OCI-LY3 (cell line): ENCODE measurements around the gene LZTFL1.
A peak's percentile ranks its signal among the peaks of the same experiment; 100 is the strongest.
"Not testable (repeated sequence)": the region's sequence is repeated elsewhere in the genome, so short reads cannot be mapped to it uniquely, and the experiment has no call there.

ENCODE experiments used
- H2AFZ ChIP-seq: fragments of 200-600, 300-600 bp; shearing (Covaris generic); 2 replicates; pipeline ENCODE4 v1.6.0; 2014; ENCODE audit warnings: antibody characterized with exemption, low read depth, low read length
- H3K27ac ChIP-seq: fragments of 200-600, 300-600 bp; sonication (generic); 2 replicates; pipeline ENCODE4 v1.5.1; 2014; ENCODE audit warnings: mild to moderate bottlenecking, low read length, moderate library complexity, mixed read lengths
- H3K27me3 ChIP-seq: fragments of 200-600, 300-600 bp; sonication (generic); 2 replicates; pipeline ENCODE4 v1.6.1; 2014; ENCODE audit warnings: low read depth, low read length, mixed read lengths
- H3K36me3 ChIP-seq: fragments of 200-600, 300-600 bp; sonication (generic); replicated peaks from 2 replicates; pipeline ENCODE3; 2014; ENCODE audit warnings: low read depth, low read length, mixed read lengths
- H3K4me1 ChIP-seq: fragments of 300-600, 200-600 bp; sonication (generic); 2 replicates; pipeline ENCODE4 v1.6.1; 2014; ENCODE audit warnings: low read length, mixed read lengths
- H3K4me2 ChIP-seq: fragments of 200-600, 300-600 bp; sonication (generic); 2 replicates; pipeline ENCODE4 v1.6.1; 2014; ENCODE audit warnings: low read length, mixed read lengths
- H3K4me3 ChIP-seq: fragments of 300-600, 200-600 bp; sonication (generic); 2 replicates; pipeline ENCODE4 v1.5.1; 2014; ENCODE audit warnings: antibody characterized with exemption, mild to moderate bottlenecking, low read length, moderate library complexity
- H3K79me2 ChIP-seq: fragments of 300-600, 200-600 bp; shearing (Covaris generic); 2 replicates; pipeline ENCODE4 v1.6.1; 2014; ENCODE audit warnings: mild to moderate bottlenecking, low read length, mixed read lengths
- H3K9ac ChIP-seq: fragments of 300-600, 200-600 bp; shearing (Covaris generic); 2 replicates; pipeline ENCODE4 v1.6.0; 2014; ENCODE audit warnings: mild to moderate bottlenecking, low read length, moderate library complexity
- H3K9me3 ChIP-seq: fragments of 200-600, 300-600 bp; shearing (Covaris generic); 2 replicates; pipeline ENCODE4 v1.6.1; 2014; ENCODE audit warnings: low read length, mixed read lengths; ENCODE audit not compliant: insufficient read depth
- H4K20me1 ChIP-seq: fragments of 200-600, 300-600 bp; sonication (generic); 2 replicates; pipeline ENCODE4 v1.6.1; 2016; ENCODE audit warnings: low read length, mixed read lengths; ENCODE audit not compliant: insufficient read depth
- EZH2phosphoT487 ChIP-seq: fragments of 200-600 bp; shearing (Covaris generic); IDR thresholded peaks from 2 replicates; pipeline ENCODE4 v1.6.1; 2018; ENCODE audit warnings: antibody characterized with exemption, mixed run types, low read depth
- TF ChIP-seq, protein P1 (sequence below): fragments of 200-600, 300-600 bp; sonication (generic); IDR thresholded peaks from 2 replicates; pipeline ENCODE4 v1.5.1; 2014; ENCODE audit warnings: antibody characterized with exemption, low read length, low read depth

LZTFL1 gene

DNA sequence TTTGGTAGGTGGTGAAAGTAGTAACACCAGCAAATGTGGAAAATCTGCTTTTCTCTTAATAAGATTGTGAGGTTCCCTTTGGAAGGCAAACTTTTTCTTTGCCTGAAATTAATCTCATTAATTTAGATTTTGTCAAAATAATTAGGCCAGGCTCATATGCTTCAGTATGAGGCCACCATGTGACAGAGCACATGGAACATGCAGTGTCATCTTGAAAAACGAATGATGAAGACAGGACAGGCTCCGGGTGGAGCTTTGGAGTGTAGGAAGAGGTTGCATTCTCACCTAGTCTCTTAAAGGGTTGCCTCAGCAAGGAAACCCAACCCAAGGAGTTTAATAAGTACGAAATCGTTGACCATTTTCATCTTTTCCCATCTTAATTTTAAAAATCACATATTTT, 18.6 kb upstream of the LZTFL1 start:
- Histone ChIP-seq H4K20me1 (peaks cover 42% of the 10 kb centered on the region), H3K4me2 (peak overlapping the region; percentile 71)

DNA sequence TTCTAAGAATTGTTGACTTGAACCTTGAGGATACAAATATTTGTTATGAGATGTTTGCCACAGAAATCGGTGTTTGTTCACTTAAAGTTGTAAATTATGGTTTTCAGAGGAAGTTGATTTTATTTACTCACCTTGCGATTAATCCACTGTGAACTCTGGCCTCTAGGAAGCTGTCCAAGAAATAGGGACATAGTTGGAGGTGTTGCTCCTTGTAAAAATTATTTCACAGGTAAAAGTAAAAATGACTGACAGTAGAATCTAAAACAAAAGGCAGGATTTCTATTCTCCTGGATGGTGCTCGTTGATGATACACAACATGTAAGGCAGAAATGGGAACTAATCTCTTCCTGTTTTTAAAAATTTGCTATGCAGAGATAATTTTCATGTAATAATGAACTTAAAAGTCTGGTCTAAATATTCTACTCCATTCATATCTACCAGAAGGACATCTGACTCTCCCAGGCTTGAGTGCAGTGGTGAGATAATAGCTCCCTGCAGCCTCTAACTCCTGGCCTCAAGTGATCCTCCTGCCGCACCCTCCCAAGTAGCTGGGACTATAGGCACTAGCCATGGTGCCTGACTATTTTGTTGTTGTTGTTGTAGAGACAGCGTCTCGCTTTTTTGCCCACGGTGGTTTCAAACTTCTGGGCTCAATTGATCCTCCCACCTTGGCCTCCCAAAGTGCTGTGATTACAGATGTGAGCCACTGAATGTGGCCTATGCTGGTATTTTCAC, 17.1 kb upstream of the LZTFL1 start:
- Histone ChIP-seq H3K4me1 (peaks cover 30% of the 10 kb centered on the region), H3K4me2 (peak overlapping the region; percentile 7), H3K9me3 (peaks cover 10% of the 10 kb centered on the region; the same call in 1 of the 2 replicates), H3K36me3 (no peaks in the 10 kb centered on the region), H3K4me3 (no peak overlapping the region), H2AFZ (no peak overlapping the region), H3K79me2 (no peaks in the 10 kb centered on the region), H3K27ac (no peak overlapping the region), H3K9ac (no peak overlapping the region), H4K20me1 (peaks cover 30% of the 10 kb centered on the region), H3K27me3 (peaks cover 86% of the 10 kb centered on the region)
- TF ChIP-seq, protein P1, sequence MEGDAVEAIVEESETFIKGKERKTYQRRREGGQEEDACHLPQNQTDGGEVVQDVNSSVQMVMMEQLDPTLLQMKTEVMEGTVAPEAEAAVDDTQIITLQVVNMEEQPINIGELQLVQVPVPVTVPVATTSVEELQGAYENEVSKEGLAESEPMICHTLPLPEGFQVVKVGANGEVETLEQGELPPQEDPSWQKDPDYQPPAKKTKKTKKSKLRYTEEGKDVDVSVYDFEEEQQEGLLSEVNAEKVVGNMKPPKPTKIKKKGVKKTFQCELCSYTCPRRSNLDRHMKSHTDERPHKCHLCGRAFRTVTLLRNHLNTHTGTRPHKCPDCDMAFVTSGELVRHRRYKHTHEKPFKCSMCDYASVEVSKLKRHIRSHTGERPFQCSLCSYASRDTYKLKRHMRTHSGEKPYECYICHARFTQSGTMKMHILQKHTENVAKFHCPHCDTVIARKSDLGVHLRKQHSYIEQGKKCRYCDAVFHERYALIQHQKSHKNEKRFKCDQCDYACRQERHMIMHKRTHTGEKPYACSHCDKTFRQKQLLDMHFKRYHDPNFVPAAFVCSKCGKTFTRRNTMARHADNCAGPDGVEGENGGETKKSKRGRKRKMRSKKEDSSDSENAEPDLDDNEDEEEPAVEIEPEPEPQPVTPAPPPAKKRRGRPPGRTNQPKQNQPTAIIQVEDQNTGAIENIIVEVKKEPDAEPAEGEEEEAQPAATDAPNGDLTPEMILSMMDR = no peak
- TF ChIP-seq EZH2phosphoT487 = no peak

More for the DNA sequence above, 18.6 kb upstream of the LZTFL1 start:
- peaks cover 77% of the 10 kb centered on the region for H3K27me3 ChIP-seq
- H3K9me3 ChIP-seq = peaks cover 11% of the 10 kb centered on the region; the same call in 1 of the 2 replicates
- H3K4me1 ChIP-seq = peaks cover 43% of the 10 kb centered on the region
- no peak overlapping the region for H3K27ac ChIP-seq
- H2AFZ ChIP-seq = no peak overlapping the region
- peak overlapping the region; percentile 39 for H3K4me3 ChIP-seq
- no peaks in the 10 kb centered on the region for H3K36me3 ChIP-seq
- TF ChIP-seq EZH2phosphoT487 = no peak
- TF ChIP-seq, protein P1 = no peak
- no peaks in the 10 kb centered on the region for H3K79me2 ChIP-seq
- no peak overlapping the region for H3K9ac ChIP-seq

DNA sequence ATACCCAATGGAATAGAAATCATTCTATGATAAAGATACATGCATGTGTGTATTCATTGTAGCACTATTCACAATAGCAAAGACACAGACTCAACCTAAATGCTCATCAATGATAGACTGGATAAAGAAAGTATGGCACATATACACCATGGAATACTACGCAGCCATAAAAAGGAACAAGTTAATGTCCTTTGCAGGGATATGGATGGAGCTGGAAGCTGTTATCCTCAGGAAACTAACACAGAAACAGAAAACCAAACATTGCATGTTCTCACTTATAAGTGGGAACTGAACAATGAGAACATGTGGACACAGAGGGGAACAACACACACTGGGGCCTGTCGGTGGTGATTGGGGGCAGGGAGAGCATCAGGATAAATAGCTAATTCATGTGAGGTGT, 15.1 kb upstream of the LZTFL1 start:
- not testable (repeated sequence) for H3K36me3 ChIP-seq, H3K27ac ChIP-seq, H3K4me3 ChIP-seq, H3K79me2 ChIP-seq, H3K4me2 ChIP-seq, H2AFZ ChIP-seq, H3K9ac ChIP-seq, H3K9me3 ChIP-seq
- peaks cover 13% of the 10 kb centered on the region for H4K20me1 ChIP-seq
- H3K27me3 ChIP-seq = peaks cover 86% of the 10 kb centered on the region
- H3K4me1 ChIP-seq = peaks cover 28% of the 10 kb centered on the region

DNA sequence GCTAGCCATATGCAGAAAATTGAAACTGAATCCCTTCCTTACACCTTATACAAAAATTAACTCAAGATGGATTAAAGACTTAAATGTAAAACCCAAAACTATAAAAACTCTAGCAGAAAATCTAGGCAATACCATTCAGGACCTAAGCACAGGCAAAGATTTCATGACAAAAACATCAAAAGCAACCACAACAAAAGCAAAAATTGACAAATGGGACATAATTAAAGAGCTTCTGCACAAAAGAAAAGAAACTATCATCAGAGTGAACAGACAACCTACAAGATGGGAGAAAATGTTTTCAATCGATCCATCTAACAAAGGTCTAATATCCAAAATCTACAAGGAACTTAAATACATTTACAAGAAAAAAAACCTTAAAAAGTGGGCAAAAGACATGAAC, 14.4 kb upstream of the LZTFL1 start:
- H3K4me1 ChIP-seq = peaks cover 21% of the 10 kb centered on the region
- H3K27ac ChIP-seq, H3K4me2 ChIP-seq, H3K79me2 ChIP-seq, H4K20me1 ChIP-seq, H2AFZ ChIP-seq, H3K4me3 ChIP-seq, H3K9me3 ChIP-seq, H3K9ac ChIP-seq, H3K36me3 ChIP-seq: not testable (repeated sequence)
- H3K27me3 ChIP-seq = peaks cover 86% of the 10 kb centered on the region

DNA sequence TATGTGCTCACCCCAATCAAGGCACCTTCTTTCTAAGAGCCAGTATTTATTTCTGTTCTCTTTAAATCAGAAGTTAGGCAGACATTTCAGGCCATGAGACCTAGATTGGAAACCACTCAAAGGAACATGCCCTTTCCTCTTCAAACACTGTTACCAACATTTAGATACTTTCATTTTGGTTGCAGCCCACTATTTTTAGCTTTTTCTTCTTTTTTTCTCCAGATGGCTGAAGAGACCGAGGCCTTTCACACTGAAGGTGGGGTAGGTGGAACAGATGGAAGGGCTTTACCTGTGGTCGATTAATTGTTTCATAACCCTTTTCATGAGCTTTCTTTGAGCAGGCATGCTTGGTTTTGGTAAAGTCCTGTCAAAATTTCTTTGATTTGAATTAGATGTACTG, 10.9 kb upstream of the LZTFL1 start:
- no peaks in the 10 kb centered on the region for H3K36me3 ChIP-seq
- H4K20me1 ChIP-seq = no peaks in the 10 kb centered on the region
- no peak overlapping the region for H3K4me2 ChIP-seq
- no peak overlapping the region for H3K27ac ChIP-seq
- no peak overlapping the region for H3K9ac ChIP-seq
- TF ChIP-seq, protein P1 = no peak
- no peak for TF ChIP-seq EZH2phosphoT487
- H3K9me3 ChIP-seq = no peaks in the 10 kb centered on the region
- no peaks in the 10 kb centered on the region for H3K79me2 ChIP-seq
- H3K4me1 ChIP-seq = no peaks in the 10 kb centered on the region
- no peak overlapping the region for H3K4me3 ChIP-seq
- H3K27me3 ChIP-seq = peaks cover 89% of the 10 kb centered on the region
- H2AFZ ChIP-seq = no peak overlapping the region
